Breast epithelium (tissue), 4 donors: ENCODE results near the gene CLDN34. TPM values are rescaled to one million over a fixed set of nuclear protein-coding genes. Genes with fewer than 3 reads are reported as not detected.

Experiments
- DNase-seq, 2 donors: peaks; one replicate each; pipeline ENCODE4 v3.0.0-alpha.2; 2019; ENCODE audit warnings: low spot score in 2 of 2
- H3K27ac ChIP-seq, 2 donors: fragments of 200-600 bp; sonication (generic) in 1 of 2; one replicate each; pipeline ENCODE4 v1.5.1; 2016 to 2019; ENCODE audit warnings: mild to moderate bottlenecking in 1 of 2
- H3K27me3 ChIP-seq, 2 donors: fragments of 200-600 bp; sonication (generic) in 1 of 2; one replicate each; pipeline versions ENCODE4 v1.5.1 to v1.6.0; 2017 to 2019; ENCODE audit warnings: control low read depth in 1 of 2, mild to moderate bottlenecking in 1 of 2
- H3K36me3 ChIP-seq: fragments of 200-600 bp; one replicate; pipeline ENCODE4 v1.5.1; 2019
- H3K4me1 ChIP-seq, 2 donors: fragments of 200-600 bp; sonication (generic); one replicate each; pipeline ENCODE4 v1.5.1; 2016 to 2019; ENCODE audit warnings: control low read depth in 1 of 2
- H3K4me3 ChIP-seq, 3 donors: fragments of 200-600 bp; sonication (generic); 1 replicate in 2 of 3; 2 replicates in 1 of 3; pipeline ENCODE4 v1.5.1; 2016 to 2019; ENCODE audit warnings: mild to moderate bottlenecking in 3 of 3, moderate library complexity in 2 of 3
- H3K9me3 ChIP-seq, 2 donors: fragments of 200-600 bp; sonication (generic) in 1 of 2; one replicate each; pipeline ENCODE4 v1.5.1; 2016 to 2019; ENCODE audit warnings: control low read depth in 1 of 2
- CTCF ChIP-seq, 3 donors: fragments of 450-650 bp; IDR thresholded peaks; one replicate each; pipeline ENCODE4 v1.5.1; 2016 to 2017; ENCODE audit warnings: antibody characterized with exemption in 3 of 3, mild to moderate bottlenecking in 3 of 3, moderate library complexity in 3 of 3
- POLR2A ChIP-seq: fragments of 450-650 bp; IDR thresholded peaks from one replicate; pipeline ENCODE4 v1.6.1; 2016; ENCODE audit warnings: antibody characterized with exemption, mild to moderate bottlenecking, moderate library complexity
- POLR2AphosphoS5 ChIP-seq, 3 donors: sonication (generic); formaldehyde crosslinking; IDR thresholded peaks; one replicate each; pipeline ENCODE4 v1.6.1; 2017; ENCODE audit warnings: antibody characterized with exemption in 3 of 3
- intact Hi-C: fragments of 100-400 bp; cut with DNase I; formaldehyde crosslinking; loops from one replicate; pipeline ENCODE4 v1.15.1; 2023; ENCODE audit warnings: low total_unique reads
- total RNA-seq, 3 donors: library from RNA; depleted of rRNA; stranded (reverse); fragments of >200 nt; gene quantifications; one replicate each; pipeline ENCODE4 v1.1.0, GENCODE V29; 2016

Gene CLDN34
- total RNA-seq = under 1 TPM in 1 of 3 donors, not detected in 2; 0.98 TPM

GRCh38 chrX:9966775-9967408 is at the start of gene CLDN34:
Gene CLDN34 (plus strand): TSS chrX:9967358. CDS start chrX:9967358, 0 bp downstream.
- Histone ChIP-seq H3K27me3 (peaks cover 0 to 8% of the 10 kb centered on the region in 2 donors), H3K4me1 (no peaks in the 10 kb centered on the region), H3K9me3 (peaks cover 6 to 12% of the 10 kb centered on the region in 2 donors), H3K4me3 (no peak within 1 kb of the TSS), H3K36me3 (no peaks in the 10 kb centered on the region), H3K27ac (no peak within 1 kb of the TSS)
- no peak for DNase-seq
- TF ChIP-seq POLR2A (no peak), CTCF (IDR thresholded peaks at IDR 0.05) (no peak), POLR2AphosphoS5 (IDR thresholded peaks at IDR 0.05) (no peak)
- intact Hi-C loops = no loop called here

GRCh38 chrX:9917861-9918260 is 49.3 kb upstream of the CLDN34 start:
- TF ChIP-seq POLR2AphosphoS5 (IDR thresholded peaks at IDR 0.05) = no peak
- no peak for TF ChIP-seq CTCF (IDR thresholded peaks at IDR 0.05)
- no peak for TF ChIP-seq POLR2A
- peaks cover 0 to 16% of the 10 kb centered on the region in 2 donors for H3K27me3 ChIP-seq
- no peak for DNase-seq
- H3K27ac ChIP-seq = no peak overlapping the region
- no peaks in the 10 kb centered on the region for H3K36me3 ChIP-seq
- H3K9me3 ChIP-seq = peaks cover 0 to 4% of the 10 kb centered on the region in 2 donors
- intact Hi-C loops = no loop called here
- H3K4me1 ChIP-seq = no peaks in the 10 kb centered on the region
- no peak overlapping the region for H3K4me3 ChIP-seq

DNA sequence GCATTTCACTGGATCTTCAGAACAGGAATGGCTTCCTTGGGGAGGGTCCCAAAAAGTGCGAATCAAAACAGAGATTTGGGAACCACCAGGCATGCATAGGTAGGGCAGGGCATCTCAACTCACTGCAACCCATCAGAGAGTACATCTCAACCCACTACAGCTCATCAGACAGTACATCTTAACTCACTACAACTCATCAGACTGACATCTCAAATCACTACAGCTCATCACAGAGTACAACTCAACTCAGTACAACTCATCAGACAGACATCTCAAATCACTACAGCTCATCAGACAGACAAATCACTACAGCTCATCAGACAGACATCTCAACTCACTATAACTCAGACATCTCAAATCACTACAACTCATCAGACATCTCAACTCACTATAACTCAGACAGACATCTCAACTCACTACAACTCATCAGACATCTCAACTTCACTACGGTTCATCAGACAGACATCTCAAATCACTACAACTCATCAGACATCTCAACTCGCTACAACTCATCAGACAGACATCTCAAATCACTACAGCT is 47.5 kb upstream of the CLDN34 start:
- TF ChIP-seq CTCF (IDR thresholded peaks at IDR 0.05) (no peak), POLR2A (no peak), POLR2AphosphoS5 (IDR thresholded peaks at IDR 0.05) (no peak)
- no peak overlapping the region for H3K27ac ChIP-seq
- no peaks in the 10 kb centered on the region for H3K36me3 ChIP-seq
- H3K9me3 ChIP-seq = peaks cover 0 to 4% of the 10 kb centered on the region in 2 donors
- intact Hi-C loops = no loop called here
- peaks cover 0 to 16% of the 10 kb centered on the region in 2 donors for H3K27me3 ChIP-seq
- H3K4me1 ChIP-seq = no peaks in the 10 kb centered on the region
- H3K4me3 ChIP-seq = no peak overlapping the region
- DNase-seq = no peak

DNA sequence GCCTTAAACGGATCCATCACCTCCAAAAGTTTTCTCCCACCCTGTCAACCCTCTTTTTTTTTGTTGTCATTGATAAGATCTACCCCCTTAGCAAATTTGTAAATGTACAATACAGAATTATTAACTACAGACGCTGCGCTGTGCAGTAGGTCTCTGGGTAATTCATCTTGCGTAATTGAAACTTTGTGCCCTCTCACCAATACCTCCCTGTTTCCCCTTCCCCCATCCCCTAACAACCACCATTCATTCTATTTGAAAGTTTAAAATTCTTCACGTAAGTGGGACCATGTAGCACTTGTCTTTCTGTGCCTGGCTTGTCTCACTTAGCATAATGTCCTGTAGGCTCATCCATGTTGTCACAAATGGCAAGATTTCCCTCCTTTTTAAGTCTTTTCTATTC is 45.8 kb upstream of the CLDN34 start:
- intact Hi-C loops = no loop called here
- no peak overlapping the region for H3K4me3 ChIP-seq
- no peak for DNase-seq
- H3K27me3 ChIP-seq = peaks cover 0 to 18% of the 10 kb centered on the region in 2 donors
- peaks cover 0 to 4% of the 10 kb centered on the region in 2 donors for H3K9me3 ChIP-seq
- H3K27ac ChIP-seq = no peak overlapping the region
- no peak for TF ChIP-seq POLR2A
- no peak for TF ChIP-seq POLR2AphosphoS5 (IDR thresholded peaks at IDR 0.05)
- TF ChIP-seq CTCF (IDR thresholded peaks at IDR 0.05) = no peak
- H3K36me3 ChIP-seq = no peaks in the 10 kb centered on the region
- H3K4me1 ChIP-seq = no peaks in the 10 kb centered on the region

- peaks cover 0 to 12% of the 10 kb centered on the region in 2 donors for H3K27me3 ChIP-seq
- no peaks in the 10 kb centered on the region for H3K4me1 ChIP-seq
- no peak overlapping the region for H3K27ac ChIP-seq
- TF ChIP-seq POLR2A = no peak
- TF ChIP-seq POLR2AphosphoS5 (IDR thresholded peaks at IDR 0.05) = no peak
- TF ChIP-seq CTCF (IDR thresholded peaks at IDR 0.05) = no peak
- no peak for DNase-seq
- H3K36me3 ChIP-seq = no peaks in the 10 kb centered on the region
- intact Hi-C loops = no loop called here
- no peak overlapping the region for H3K4me3 ChIP-seq
- H3K9me3 ChIP-seq = peaks cover 0 to 4% of the 10 kb centered on the region in 2 donors
Observed at GRCh38 chrX:9923357-9923756, 43.8 kb upstream of the CLDN34 start.
